Tibial nerve (tissue), 4 donors: ENCODE results near the gene SDSL.

ENCODE experiments used
- EP300 ChIP-seq, 2 donors: sonication (generic); formaldehyde crosslinking; IDR thresholded peaks; one replicate each; pipeline ENCODE4 v1.6.1; 2017; ENCODE audit warnings: antibody characterized with exemption in 2 of 2, mild to moderate bottlenecking in 1 of 2
- POLR2A ChIP-seq, 2 donors: fragments of 450-650 bp; IDR thresholded peaks; one replicate each; pipeline ENCODE4 v1.6.1; 2017; ENCODE audit warnings: antibody characterized with exemption in 2 of 2, mild to moderate bottlenecking in 2 of 2, moderate library complexity in 2 of 2
- TF ChIP-seq, protein P1 (sequence below), 5 experiments: fragments of 200-600 bp in 3 of 5; fragments of 450-650 bp in 2 of 5; sonication (generic) in 3 of 5; IDR thresholded peaks; one replicate each; pipeline ENCODE4 v1.5.1; 2016 to 2019; ENCODE audit warnings: antibody characterized with exemption in 5 of 5, mild to moderate bottlenecking in 3 of 5, moderate library complexity in 2 of 5

DNA sequence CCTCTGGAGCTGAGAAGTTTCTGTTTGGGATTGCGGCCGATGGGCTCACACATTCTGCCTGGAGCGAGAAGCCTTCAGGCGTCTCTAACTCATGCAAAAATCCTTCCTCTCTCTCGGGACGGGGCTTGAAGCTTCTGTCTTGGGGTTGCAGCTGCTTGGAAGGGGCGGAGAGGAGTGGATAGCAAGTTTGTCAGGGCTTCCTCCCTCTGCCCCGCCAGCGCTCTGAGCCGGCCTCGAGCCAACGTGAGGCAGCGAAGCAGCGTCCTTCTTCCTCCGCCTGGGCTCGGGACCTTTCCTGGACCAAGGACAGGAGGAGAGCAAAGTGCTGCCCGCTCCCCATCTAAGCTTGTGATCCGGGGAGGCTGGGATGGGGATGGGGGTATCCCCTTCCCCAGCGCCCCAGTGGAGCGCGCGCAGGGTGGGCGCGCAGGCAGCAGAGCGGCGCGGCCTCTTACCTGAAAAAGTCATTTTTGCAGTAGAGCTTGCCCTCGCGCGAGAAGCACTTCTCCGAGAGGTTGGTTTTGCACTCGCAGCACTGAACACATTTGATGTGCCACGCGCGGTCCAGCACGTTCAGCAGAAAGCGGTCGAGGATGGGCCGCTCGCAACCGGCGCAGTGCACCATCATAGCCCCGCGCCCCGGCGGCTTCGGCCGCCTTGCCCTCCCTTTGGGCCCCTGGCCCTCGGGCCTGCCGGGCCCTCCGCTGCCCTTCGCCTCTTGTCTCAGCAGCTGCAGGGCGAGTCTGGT, 48.9 kb downstream of the SDSL start:
- TF ChIP-seq, protein P1, sequence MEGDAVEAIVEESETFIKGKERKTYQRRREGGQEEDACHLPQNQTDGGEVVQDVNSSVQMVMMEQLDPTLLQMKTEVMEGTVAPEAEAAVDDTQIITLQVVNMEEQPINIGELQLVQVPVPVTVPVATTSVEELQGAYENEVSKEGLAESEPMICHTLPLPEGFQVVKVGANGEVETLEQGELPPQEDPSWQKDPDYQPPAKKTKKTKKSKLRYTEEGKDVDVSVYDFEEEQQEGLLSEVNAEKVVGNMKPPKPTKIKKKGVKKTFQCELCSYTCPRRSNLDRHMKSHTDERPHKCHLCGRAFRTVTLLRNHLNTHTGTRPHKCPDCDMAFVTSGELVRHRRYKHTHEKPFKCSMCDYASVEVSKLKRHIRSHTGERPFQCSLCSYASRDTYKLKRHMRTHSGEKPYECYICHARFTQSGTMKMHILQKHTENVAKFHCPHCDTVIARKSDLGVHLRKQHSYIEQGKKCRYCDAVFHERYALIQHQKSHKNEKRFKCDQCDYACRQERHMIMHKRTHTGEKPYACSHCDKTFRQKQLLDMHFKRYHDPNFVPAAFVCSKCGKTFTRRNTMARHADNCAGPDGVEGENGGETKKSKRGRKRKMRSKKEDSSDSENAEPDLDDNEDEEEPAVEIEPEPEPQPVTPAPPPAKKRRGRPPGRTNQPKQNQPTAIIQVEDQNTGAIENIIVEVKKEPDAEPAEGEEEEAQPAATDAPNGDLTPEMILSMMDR (IDR thresholded peaks at IDR 0.05): no peak
- TF ChIP-seq POLR2A (IDR thresholded peaks at IDR 0.05) (no peak), EP300 (IDR thresholded peaks at IDR 0.05) (no peak)
